Stimulated activated CD8-positive, alpha-beta memory T cell treated with anti-CD3 and anti-CD28 coated beads, Interleukin-12 subunit alpha, Interleukin-12 subunit beta, amount 100 ng/mL, for 24 hours (primary cell): ENCODE results near the gene IFNG-AS1.
A peak's percentile ranks its signal among the peaks of the same experiment; 100 is the strongest.

ENCODE experiments used
- DNase-seq: peaks from one replicate; pipeline ENCODE4 v3.0.0-alpha.2; 2020; ENCODE audit errors: extremely low read depth

Gene IFNG-AS1

GRCh38 chr12:68037616-68038255 lies 48.5 kb downstream of the IFNG-AS1 start:
- DNase-seq = no peak

- no peak for DNase-seq
Observed at GRCh38 chr12:68038650-68039049, 49.4 kb downstream of the IFNG-AS1 start.

GRCh38 chr12:68040450-68041075 lies 51.3 kb downstream of the IFNG-AS1 start:
- peak; percentile 22 for DNase-seq

- DNase-seq = no peak
Observed at GRCh38 chr12:68042212-68042699, 53.0 kb downstream of the IFNG-AS1 start.

- DNase-seq = no peak
Observed at GRCh38 chr12:68043435-68043834, 54.2 kb downstream of the IFNG-AS1 start.

GRCh38 chr12:68048648-68049297 lies 59.5 kb downstream of the IFNG-AS1 start:
- DNase-seq = no peak

GRCh38 chr12:68056300-68056699 lies 67.1 kb downstream of the IFNG-AS1 start:
- DNase-seq = no peak

- no peak for DNase-seq
Observed at GRCh38 chr12:68063900-68064590, 74.8 kb downstream of the IFNG-AS1 start.

- no peak for DNase-seq
Observed at GRCh38 chr12:68065163-68065562, 75.9 kb downstream of the IFNG-AS1 start.

GRCh38 chr12:68065687-68066086 lies 76.4 kb downstream of the IFNG-AS1 start:
- DNase-seq = no peak

GRCh38 chr12:68067762-68068376 lies 78.6 kb downstream of the IFNG-AS1 start:
- no peak for DNase-seq

GRCh38 chr12:68069275-68069674 lies 80.0 kb downstream of the IFNG-AS1 start:
- no peak for DNase-seq
